Measurements from ENCODE around the gene AUP1.

- peak; percentile 24; the same call in 1 of the 2 replicates for TF ChIP-seq CTCF (IDR thresholded peaks at IDR 0.05; ENCODE audit: low read depth, low read length)
- TF ChIP-seq EZH2phosphoT487 (IDR thresholded peaks at IDR 0.05; ENCODE audit: low read depth), result no peak
Measured at GRCh38 chr2:74528600-74529356, 728 bp downstream of the AUP1 start.
